KMS-11 (cell line): Measurements from ENCODE around the gene KRT4.

ENCODE experiments used
- H2AFZ ChIP-seq: fragments of 200-600 bp; sonication (generic); 2 replicates; pipeline ENCODE4 v1.6.1; 2016; ENCODE audit warnings: antibody characterized with exemption, mixed run types, low read depth
- H3K27ac ChIP-seq: fragments of 200-600 bp; sonication (generic); 2 replicates; pipeline ENCODE4 v1.6.1; 2016; ENCODE audit warnings: mild to moderate bottlenecking, mixed run types
- H3K27me3 ChIP-seq: fragments of 200-600 bp; sonication (generic); 2 replicates; pipeline ENCODE4 v1.6.1; 2017; ENCODE audit warnings: mild to moderate bottlenecking, low read depth, mixed run types, moderate library complexity; ENCODE audit not compliant: insufficient read depth
- H3K36me3 ChIP-seq: fragments of 200-600 bp; sonication (generic); 2 replicates; pipeline ENCODE4 v1.6.1; 2017; ENCODE audit warnings: mild to moderate bottlenecking, mixed run types; ENCODE audit not compliant: insufficient read depth
- H3K4me1 ChIP-seq: fragments of 200-600 bp; sonication (generic); 2 replicates; pipeline ENCODE4 v1.6.1; 2016; ENCODE audit warnings: mild to moderate bottlenecking, low read depth, mixed run types; ENCODE audit not compliant: poor library complexity, severe bottlenecking
- H3K4me2 ChIP-seq: fragments of 200-600 bp; sonication (generic); 2 replicates; pipeline ENCODE4 v1.7.0; 2016; ENCODE audit warnings: mild to moderate bottlenecking, mixed run types
- H3K4me3 ChIP-seq: fragments of 200-600 bp; sonication (generic); IDR thresholded peaks from 2 replicates; pipeline ENCODE4 v1.6.1; 2017; ENCODE audit warnings: low read depth, low read length, mixed read lengths; ENCODE audit not compliant: insufficient read depth
- H3K79me2 ChIP-seq: fragments of 200-600 bp; sonication (generic); 2 replicates; pipeline ENCODE4 v1.6.1; 2016; ENCODE audit warnings: low read depth, mixed run types; ENCODE audit not compliant: insufficient read depth
- H3K9ac ChIP-seq: fragments of 200-600 bp; sonication (generic); 2 replicates; pipeline ENCODE4 v1.6.1; 2016; ENCODE audit warnings: mild to moderate bottlenecking, mixed run types
- H4K20me1 ChIP-seq: fragments of 200-600 bp; sonication (generic); 2 replicates; pipeline ENCODE4 v1.6.1; 2016; ENCODE audit warnings: mild to moderate bottlenecking, mixed run types; ENCODE audit not compliant: insufficient read depth
- TF ChIP-seq, protein P1 (sequence below): fragments of 200-600 bp; sonication (generic); conservative IDR thresholded peaks from 2 replicates; pipeline ENCODE4 v1.6.1; 2017; ENCODE audit warnings: low read depth, mild to moderate bottlenecking, antibody characterized with exemption, low read length, moderate library complexity, mixed read lengths

The KRT4 gene

DNA sequence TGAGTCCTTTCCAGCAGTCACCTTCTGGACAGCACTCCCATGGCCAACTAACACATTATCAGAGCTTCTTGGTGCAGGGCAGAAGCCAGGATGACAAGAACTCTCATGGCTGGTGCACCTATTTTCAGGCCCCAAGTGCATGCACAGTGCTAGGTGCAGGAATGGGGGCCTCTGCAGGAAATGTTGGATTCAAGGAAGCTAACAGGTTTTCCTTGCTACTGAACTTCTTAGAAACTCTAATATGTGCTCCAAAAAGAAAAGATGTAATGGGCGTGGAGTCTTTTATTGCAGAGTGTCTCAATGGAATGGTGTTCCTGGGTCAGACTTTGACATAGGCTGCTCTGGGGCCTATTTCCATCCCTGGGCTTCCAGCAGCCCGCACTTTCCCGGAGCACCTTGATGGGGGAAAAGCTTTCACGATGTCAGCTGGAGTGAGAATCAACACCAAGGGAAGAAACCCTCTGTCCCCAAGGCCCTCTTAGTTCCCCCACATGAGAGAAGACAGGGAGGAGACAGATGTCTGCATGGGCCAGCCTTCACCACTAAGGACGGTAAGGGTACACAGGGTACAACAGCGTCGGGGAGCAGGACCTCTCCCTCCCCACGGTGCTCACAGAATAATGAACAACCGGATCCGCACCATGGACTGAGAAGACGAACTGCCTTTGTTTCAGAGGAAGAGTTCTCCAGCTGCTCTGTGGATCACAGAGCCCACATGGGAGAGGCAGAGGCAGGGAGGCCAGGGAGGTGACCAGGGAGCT lies 24.9 kb downstream of the KRT4 start:
- Histone ChIP-seq H4K20me1 (no peaks in the 10 kb centered on the region), H3K27me3 (peaks cover 8% of the 10 kb centered on the region), H3K27ac (no peak overlapping the region), H3K4me2 (no peak overlapping the region), H3K9ac (no peak overlapping the region), H3K4me3 (no peak overlapping the region), H3K4me1 (peaks cover 22% of the 10 kb centered on the region), H3K36me3 (no peaks in the 10 kb centered on the region), H2AFZ (no peak overlapping the region), H3K79me2 (no peaks in the 10 kb centered on the region)
- TF ChIP-seq, protein P1, sequence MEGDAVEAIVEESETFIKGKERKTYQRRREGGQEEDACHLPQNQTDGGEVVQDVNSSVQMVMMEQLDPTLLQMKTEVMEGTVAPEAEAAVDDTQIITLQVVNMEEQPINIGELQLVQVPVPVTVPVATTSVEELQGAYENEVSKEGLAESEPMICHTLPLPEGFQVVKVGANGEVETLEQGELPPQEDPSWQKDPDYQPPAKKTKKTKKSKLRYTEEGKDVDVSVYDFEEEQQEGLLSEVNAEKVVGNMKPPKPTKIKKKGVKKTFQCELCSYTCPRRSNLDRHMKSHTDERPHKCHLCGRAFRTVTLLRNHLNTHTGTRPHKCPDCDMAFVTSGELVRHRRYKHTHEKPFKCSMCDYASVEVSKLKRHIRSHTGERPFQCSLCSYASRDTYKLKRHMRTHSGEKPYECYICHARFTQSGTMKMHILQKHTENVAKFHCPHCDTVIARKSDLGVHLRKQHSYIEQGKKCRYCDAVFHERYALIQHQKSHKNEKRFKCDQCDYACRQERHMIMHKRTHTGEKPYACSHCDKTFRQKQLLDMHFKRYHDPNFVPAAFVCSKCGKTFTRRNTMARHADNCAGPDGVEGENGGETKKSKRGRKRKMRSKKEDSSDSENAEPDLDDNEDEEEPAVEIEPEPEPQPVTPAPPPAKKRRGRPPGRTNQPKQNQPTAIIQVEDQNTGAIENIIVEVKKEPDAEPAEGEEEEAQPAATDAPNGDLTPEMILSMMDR = no peak

DNA sequence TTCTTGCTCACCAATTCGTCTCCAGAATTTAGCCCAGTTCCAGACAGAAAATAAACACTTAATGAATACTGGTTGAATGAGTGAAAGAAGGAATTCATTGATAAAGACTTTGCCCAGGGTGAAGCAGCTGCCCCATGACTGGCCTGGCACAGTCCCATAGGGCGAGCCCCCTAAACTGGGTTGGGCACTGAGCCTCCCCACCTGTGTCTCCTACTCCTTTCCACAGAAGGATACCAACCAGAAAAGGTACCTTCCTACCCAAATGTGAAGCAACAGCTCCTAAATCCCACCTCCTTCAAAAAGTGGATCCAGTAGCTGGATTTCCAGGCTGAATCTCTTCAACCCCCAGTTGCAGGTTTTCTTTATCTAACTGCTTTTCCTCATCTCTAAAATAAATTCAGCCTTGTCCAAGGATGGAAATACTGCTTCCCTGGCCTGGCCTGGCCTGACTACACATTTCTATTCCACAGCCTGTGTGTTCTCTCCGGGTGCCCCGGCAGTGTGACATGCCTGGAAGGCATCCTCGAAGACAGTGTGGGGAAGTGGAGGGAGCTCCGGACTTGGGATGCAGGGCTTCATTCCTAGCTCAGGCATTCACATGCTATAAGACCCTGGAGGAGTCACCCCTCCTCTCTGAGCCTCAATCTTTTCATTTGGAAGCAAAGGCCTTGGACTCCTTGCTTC lies 25.6 kb downstream of the KRT4 start:
- H3K79me2 ChIP-seq = no peaks in the 10 kb centered on the region
- TF ChIP-seq, protein P1 = no peak
- H3K36me3 ChIP-seq = no peaks in the 10 kb centered on the region
- H3K9ac ChIP-seq = no peak overlapping the region
- H4K20me1 ChIP-seq = no peaks in the 10 kb centered on the region
- peaks cover 15% of the 10 kb centered on the region for H3K4me1 ChIP-seq
- H3K27ac ChIP-seq = no peak overlapping the region
- no peak overlapping the region for H3K4me2 ChIP-seq
- no peak overlapping the region for H3K4me3 ChIP-seq
- no peak overlapping the region for H2AFZ ChIP-seq
- H3K27me3 ChIP-seq = peaks cover 12% of the 10 kb centered on the region

DNA sequence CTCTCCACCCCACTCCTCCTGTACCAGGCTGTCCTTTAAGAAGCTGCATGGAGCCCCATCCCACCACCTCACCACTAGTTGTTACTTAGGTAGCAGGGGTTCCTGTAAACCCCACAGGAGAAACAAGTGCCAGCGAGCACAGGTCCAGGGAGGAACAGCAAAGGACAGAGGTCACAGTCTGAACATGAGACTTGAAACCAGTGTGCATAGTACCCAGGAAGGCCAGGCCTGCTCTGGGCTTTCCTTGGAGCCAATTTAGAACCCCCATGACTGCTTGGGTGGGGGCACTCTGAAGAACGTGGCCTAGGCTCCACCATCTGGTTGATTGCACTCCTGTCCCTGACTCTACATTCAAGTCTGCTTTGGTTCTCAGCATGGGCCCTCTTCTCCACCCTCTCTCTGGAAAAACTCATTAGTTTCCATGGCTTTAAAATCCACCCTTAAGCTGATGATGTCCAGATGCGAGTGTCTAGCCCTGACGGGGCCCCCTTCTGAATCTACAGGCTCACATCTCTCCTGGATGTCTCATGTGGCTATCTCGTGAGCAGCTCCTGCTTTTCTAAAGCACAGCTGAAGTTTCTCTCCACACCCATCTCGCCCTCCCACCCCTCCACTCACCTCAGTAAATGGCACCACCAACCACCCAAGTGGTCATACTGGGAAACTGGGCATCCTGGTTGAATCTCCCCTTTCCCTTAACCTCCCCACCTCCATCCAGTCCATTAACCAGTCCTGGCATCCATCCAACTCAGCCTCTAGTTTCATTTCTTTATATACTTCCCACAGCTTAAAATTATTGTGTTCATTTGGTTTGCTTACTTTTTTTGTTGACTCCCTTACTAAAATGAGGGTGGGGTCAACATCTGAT lies 26.4 kb downstream of the KRT4 start:
- TF ChIP-seq, protein P1 = no peak

DNA sequence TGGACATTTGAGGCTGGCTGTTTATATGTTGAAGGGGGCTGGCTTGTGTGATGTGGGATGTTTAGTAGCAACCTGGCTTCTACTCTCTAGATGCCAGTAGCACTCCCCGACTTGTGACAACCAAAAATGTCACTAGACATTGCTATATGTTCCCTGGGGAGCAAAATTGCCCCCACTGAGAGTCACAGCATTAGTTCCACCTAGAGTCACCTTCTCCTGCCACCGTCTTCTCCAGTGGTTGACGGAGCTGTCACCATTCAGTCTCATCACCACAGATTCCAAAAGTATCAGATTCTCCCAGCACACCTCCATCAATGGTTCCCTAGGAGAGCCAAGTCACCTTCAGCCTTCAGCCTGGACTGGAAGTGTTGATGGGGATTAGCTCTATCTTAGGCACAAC lies 29.0 kb downstream of the KRT4 start:
- H3K79me2 ChIP-seq = no peaks in the 10 kb centered on the region
- H3K4me1 ChIP-seq = no peaks in the 10 kb centered on the region

More for the DNA sequence above, 26.4 kb downstream of the KRT4 start:
- Histone ChIP-seq H3K4me1 (peaks cover 8% of the 10 kb centered on the region), H2AFZ (no peak overlapping the region), H3K27me3 (peaks cover 12% of the 10 kb centered on the region), H3K79me2 (no peaks in the 10 kb centered on the region), H3K27ac (no peak overlapping the region), H4K20me1 (no peaks in the 10 kb centered on the region), H3K9ac (no peak overlapping the region), H3K4me3 (no peak overlapping the region), H3K4me2 (no peak overlapping the region), H3K36me3 (no peaks in the 10 kb centered on the region)

More for the DNA sequence above, 29.0 kb downstream of the KRT4 start:
- Histone ChIP-seq H3K4me2 (no peak overlapping the region), H2AFZ (no peak overlapping the region), H3K36me3 (no peaks in the 10 kb centered on the region), H3K27me3 (peaks cover 12% of the 10 kb centered on the region), H4K20me1 (no peaks in the 10 kb centered on the region), H3K4me3 (no peak overlapping the region), H3K9ac (no peak overlapping the region), H3K27ac (no peak overlapping the region)
- TF ChIP-seq, protein P1 = no peak
